ENCODE measurements around the gene SLC25A26.

The SLC25A26 gene

DNA sequence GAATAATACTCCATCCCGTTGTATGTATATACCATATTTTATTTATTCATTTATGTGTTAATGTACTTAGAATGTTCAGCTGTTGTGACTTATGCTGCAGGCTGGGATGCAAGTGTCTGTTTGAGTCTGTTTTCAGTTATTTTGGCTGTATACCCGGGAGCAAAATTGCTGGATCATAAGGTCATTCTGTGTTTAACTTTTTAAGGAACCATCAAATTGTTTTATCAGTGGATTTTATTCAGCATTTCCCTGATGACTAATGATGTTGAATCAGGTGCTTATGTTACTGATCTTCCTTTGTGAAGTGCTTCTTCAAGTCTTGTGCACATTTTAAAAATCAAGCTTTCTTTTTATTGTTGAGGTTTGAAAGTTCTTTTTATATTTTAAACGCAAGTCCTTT lies 118.1 kb downstream of the SLC25A26 start:
- no peak for DNase-seq

DNA sequence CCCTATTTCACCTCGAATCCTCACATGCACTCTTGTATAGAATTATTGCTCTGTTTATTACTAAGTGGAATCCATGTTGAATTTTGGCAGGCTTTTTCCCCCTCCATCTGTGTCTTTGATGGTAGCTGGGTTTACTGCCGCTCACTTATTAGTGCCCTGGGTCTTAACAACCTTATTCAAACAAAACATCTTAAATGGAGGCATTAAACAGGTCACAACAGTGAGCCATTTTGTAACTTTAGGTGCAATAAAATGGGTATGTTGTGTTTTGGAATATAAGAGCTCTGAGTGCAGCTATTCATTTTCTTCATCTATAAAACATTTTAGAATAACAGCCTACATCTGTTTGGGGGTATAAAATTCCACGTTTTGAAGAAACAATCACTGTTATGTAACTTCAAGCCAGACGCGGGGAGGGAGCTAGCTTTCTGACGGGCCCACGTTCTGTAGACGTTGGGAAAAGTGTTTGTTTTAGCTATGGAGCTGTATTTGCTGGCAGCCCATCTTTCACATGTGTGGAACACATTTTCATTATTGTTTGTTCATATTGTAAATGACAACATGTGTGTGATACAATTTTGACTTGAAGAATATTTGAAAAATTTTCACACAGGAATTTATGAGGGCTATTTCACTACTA lies 122.0 kb downstream of the SLC25A26 start:
- DNase-seq = no peak

DNA sequence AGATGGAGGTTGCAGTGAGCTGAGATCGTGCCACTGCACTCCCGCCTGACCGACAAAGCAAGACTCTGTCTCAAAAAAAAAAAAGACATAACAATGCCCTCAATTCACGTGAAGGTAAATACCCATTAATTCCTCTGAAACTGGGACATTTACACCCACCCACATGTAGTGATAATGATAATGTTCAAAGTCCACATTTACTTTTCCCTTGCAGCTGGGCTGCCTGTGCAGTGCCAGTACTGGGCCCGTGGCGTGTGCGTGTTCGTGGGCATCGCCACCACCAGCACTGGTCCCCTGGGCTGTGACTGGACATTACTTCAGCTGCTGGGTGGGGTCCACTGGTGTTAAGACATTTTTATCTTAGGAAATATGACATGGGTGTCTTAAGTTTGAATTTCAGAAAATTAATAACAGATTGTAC lies 123.6 kb downstream of the SLC25A26 start:
- DNase-seq = no peak

DNA sequence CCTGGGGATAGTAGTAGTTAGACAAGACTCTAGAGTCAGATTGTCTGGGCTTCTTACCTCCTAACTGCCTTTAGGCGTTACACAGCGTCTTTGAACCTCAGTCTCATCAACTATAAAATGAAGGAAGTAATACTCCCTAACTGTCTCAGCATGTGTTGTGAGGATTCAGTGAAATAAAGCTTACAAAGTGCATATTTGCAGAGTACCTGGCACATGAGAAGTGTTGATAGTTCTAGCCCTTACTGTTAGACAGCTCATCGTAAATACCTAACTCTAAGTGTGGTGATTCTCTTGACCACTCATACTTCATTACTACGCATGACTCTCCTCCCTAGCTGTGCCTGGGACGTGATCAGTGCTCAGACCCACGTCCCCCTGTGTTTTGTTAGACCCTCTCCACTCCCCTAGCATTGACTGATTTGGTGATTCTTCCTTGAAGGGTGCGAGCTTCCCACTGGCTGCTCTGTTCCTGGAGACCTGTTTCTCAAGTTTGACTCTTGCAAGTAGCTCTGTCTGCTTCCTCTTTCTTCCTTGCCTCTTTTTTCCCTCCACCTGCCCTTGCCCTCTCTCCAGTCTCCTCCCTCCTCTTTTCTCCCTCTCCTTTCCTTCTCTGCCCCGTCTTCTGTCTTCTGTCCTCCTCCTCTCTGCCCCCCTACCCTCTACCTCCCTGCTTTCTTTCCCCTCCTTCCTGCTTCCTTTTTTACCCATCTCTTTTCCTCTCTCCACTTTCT lies 124.2 kb downstream of the SLC25A26 start:
- DNase-seq = no peak

DNA sequence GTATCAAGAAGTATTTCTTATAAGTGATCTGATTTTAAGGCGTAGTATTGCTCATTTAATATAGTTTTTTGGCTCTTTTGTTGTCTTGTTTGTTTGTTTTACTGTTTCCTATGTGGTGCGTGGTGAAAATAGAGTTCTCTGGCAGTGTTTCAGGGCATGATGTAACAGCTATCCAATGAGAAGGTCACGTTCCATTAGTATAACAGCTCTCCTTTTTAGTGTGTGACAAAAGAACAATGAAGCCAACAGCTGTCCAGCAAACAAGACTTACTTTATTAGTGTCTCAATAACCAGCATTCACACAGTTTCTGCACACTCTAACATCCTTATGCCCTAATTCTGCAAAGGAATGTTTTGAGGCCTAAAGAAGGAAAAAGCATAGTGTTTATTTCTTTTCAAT lies 127.9 kb downstream of the SLC25A26 start:
- no peak for DNase-seq

DNA sequence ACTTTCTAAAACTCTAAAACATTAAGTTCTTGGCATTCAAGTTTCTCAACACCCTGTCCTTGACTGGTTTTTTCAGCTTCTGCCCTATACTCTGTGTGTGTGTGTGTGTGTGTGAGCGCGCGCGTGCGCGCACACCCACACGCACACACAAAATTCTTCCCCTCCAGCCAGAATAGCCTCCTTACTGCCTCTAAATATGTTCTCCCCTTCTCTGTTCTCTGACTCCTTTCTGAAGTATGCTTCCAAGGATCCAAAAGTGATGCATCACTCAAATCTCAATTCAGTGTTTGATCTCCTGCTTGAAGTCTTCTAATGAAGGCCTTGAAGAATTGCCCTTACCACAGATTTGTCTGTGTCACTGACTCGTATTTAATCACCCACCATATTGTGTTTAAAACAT lies 129.8 kb downstream of the SLC25A26 start:
- no peak for DNase-seq

DNA sequence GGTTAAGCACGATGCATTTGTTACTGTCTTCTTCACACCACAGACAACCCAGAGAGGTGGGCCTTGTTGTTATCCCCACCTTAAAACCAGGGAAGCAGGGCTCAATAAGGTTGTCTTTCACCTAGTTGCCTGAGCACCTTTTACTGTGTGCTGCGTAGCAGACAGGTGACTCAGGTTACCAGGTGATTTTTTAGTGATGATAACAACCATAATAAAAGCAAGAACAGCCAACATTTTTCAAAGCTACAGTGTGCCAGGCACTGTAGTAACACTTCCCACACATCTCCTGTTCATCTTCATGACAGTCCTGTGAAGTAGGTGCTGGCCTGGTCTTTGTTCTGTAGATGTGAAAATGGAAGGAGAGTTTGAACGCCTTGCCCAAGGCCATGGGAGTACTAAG lies 132.2 kb downstream of the SLC25A26 start:
- no peak for DNase-seq

DNA sequence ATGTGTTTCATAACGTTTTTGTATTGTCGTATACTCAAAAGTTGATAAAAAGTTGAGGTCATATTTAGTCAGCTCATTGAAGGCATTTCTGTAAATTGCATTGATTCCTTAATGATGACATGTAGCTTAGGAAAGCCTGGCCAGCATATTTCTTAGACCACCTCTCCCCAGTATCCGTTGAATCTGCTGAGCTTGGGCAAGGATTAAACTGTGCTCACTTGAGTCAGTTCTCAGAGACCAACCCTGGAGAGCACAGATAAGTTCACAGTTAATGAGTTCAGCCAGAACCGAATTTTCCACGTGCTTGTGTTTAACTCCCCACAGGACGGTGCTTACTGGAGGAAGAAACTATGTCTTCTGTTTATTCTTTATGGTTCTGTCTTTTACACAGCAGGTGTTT lies 132.7 kb downstream of the SLC25A26 start:
- no peak for DNase-seq

DNA sequence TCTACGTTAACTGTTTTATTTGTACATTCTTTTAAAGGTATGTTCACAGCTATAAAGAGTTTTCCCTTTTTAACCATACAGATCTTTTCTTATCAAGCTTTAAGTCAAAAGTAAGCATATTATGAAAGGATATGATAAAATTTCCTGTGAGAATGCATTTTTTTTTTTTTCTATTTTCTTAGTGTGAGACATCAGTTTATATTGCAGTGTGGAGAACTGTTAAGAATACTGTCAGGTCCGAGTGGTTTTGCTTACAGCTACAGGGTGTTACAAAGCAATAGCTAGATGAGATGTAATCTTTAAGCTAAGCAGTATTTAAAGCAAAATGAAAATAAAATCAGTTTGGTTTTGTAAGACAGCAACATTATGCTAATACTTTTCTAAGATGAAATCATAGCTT lies 133.2 kb downstream of the SLC25A26 start:
- DNase-seq = peak; percentile 27

DNA sequence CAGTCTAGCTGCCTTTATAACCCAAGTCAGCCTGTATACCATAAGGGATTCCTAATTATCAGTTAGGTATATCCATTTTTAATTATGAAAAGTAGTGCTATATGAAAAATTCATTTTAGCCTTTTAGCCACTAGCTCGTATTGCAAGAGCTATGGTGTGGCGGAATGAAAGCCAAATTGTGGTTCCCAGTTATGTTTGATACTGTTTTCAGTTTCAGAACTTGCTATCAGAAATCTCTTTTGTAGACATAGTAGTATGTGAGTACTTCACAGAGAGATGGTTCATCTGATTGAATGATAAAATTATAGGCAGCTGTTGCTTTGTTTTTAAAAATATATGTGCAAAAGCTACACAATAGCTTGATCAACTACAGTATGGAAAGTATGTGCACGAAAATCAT lies 134.6 kb downstream of the SLC25A26 start:
- no peak for DNase-seq

DNA sequence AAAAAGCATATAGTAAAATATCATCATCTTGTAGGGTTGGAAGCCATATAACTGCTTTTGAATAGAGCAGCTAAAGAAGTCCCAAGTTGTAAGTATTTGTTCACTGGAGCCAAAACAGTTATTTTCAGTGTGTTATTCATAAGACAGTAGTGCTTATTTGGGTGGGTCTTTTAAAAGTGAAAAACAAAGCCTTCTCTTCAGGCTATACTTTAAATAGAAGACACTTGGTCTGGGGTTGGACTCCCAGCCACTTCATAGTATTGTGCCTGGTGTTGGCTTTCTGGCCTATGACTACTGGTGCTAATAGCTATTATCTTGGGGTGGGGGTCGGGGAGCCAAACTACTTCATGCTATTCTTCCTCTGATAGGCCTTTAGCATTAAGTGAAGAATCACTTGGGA lies 135.2 kb downstream of the SLC25A26 start:
- no peak for DNase-seq

DNA sequence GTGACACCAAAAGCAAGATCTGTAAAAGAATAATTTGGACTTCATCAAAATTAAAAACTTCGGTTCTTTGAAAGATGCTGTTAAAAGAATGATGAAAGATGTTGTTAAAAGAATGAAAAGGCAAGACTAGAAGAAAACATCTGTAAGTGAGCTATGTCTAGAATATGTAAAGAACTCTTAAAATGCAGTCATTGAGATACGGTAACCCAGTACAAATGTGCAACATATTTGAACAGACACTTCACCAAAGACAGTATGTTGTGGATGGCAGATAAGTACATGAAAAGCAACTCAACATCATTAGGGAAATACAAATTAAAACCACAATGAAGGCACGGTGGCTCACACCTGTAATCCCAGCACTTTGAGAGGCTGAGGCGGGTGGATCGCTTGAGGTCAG lies 140.6 kb downstream of the SLC25A26 start:
- no peak for DNase-seq

DNA sequence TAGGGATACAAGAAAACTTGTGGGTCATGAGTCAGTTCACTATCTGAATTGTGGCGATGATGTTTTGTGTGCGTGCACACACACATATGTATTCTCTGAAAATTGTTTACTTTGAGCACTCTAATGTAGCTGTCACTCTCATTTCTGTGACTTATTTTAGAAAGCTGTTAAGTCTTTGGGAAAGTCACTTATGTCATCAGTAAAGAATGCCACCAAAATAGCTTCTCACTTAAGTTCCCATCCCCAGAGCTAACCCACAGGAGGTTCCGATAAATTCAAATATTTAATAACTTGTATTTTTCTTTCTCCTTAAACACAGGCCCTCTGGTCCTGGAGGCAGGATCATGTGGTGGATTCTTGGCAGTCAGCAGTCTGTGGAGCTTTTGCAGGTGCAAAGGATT lies 141.7 kb downstream of the SLC25A26 start:
- DNase-seq = no peak

DNA sequence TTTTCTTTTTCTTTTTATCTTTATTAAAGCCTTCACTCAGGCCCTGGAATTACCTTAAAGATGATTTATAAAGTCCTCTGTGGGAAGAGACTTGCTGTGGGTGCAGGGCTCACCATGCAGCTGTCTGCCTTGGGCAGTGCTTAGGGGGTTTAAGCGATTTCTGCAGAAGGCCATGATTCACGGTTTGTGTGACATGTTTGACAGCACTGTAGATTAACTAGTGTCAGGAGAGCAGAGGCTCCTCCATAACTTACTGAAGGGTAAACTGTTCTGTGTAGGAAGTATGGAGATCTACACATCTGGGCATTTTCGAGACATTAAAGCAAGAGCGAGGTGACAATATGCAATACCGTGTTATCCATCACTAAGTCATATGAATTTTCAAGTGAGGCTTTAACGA lies 142.3 kb downstream of the SLC25A26 start:
- no peak for DNase-seq

DNA sequence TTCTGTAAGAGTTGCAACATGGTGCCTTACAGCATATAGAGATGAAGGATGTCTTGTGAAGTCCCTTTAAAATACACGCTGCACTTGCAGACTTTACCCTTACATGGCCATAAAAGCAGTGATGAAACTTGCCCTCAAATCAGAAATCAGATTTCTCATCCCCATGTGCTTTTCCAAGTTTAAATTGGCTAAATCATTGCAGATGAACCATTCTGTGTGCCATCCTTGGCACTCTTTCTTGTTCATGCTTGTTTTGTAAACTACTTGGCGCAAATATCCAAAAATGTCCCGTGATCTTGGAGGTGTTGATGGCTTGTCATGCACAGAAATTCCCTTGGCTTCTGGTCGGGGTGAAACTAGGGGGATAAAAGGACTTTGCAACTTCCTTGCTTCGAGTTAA lies 144.3 kb downstream of the SLC25A26 start:
- no peak for DNase-seq

DNA sequence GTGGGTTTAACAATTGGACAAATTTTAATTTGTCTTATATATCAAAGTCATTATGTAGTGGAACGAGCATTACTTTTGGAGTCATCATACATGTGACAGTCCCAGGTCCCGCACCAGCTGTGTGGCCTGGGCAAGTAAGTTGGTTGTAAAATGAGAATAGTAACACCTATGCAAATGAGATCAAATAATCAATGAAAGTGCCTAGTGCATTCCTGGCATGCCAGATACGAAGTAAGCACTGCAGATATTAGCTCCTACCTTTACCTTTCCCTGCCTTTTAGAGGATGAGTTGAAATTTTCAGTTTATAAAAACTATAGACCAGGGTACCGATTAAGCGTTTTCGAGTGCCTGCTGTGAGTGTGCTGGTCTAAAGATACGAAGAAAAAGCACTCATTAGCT lies 145.9 kb downstream of the SLC25A26 start:
- no peak for DNase-seq

DNA sequence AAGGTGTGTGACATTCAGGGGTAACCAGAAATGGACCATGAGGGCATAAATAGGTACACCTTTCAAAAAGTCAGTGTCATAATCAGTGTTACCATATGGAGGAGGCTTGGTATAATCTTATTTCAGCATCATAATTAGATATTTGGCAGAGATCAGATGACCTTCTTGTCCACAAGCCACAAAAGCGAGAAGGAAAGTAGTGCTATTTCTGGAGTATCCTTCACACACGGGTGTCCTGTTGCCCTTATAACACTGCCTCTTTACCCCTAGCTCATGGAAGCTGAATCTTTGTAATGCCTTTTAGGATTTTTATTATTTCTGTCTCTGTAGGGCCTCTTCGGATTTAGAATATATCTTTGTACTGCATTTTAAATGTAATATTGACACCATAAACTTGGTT lies 147.2 kb downstream of the SLC25A26 start:
- no peak for DNase-seq

DNA sequence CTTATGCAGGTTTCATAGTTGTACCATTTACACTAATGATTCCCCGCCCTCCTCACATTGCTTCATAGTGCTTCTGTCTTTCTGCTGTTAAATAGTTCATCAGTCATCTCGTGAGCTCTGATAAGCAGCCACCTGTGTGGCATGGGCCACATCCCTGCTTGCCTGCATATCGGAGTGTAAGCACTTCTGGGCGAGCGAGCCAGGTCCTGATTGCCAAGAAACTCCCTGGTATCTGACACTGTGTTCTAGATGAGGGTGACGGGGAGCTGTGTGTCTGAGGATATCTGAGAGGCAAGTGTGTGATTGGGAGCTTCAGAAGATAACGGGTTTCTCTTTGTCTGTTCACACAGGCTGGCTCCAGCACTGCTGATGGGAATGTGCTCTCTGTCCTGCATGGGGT lies 149.4 kb downstream of the SLC25A26 start:
- DNase-seq = no peak

DNA sequence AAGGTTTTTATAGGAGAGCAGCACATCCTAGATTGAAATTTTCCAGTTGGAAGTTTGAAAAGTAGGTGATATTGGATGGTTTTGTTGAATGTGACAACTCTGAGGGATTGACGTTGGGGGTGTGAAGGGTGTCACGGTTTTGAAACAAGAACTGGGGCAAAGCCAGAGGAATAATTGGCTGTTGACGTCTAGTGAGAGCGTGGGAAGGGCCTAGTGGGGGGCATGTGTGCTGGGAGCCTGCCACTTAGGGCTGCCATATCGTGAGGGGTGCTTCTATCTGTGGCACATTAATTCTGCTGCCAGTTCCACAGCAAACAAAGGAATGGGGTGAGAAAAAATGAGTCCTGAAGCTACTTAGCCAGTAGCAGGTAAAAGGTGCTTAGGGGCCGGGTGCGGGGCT lies 150.6 kb downstream of the SLC25A26 start:
- no peak for DNase-seq

DNA sequence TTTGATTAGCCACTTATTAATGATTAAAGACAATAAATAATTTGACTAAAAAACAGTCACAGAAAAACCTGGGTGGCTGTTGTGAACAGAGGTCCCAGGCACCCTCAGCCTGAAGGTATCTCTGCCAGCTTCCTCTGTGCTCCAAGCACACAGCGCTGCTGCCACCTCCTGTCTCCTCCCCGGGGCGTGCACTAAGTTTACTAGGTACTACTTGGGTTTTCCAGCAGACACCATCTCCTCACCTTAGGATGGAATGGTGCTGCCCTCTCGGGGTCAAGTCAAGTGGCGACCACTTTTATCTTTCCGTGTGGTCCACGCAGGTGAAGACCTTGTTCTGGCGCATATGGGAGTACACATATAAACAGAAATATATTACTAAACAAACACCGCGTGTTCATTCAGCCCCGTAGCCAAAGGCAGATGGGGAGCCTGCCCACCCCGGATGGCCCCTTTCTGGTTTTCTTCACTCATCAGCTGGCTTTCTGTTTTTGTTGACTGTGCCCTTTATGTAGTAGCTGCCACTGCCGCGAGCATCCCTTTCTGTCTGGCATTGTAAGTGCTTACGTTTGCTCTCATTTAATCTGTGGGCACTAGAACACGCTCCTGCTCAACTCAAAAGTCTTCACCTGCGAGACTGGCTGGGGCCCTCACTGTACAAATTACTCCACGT lies 152.0 kb downstream of the SLC25A26 start:
- DNase-seq = peak; percentile 68

DNA sequence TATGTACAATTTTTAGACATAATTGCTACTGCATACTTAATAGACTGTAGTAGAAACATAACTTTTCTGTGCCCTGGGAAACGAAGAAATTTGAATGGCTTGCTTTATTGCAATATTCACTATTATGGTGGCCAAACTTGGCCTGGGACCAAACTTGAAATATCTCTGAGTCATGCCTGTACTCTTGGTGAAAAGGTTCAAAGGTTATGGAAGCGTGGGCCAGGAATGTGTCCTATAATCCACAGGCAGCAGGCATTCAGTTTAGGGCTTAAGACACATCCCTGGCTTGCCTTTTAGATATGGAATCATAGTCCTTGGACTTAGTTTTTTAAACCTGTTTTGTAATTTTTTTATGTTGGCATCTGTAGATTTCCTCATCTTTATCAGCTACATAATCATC lies 155.8 kb downstream of the SLC25A26 start:
- no peak for DNase-seq

DNA sequence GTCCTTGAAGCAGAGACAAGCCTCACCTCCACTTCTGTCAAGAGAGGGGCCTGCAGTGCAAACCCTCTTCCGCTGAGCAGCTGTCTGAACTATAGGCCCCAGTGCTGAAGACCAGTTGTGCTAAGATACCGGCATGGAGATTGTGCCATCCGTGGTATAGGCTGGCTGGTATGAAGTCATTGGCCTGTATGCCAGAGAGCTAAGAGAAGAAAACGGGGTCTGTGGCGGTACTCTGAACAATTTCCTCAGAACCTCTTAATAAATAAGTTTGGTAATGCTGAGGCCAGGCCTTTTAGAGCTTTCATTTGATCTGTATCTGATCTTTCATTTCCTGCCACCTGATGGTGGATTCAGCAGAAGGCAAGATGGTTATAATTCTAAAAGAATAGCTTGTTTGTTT lies 157.0 kb downstream of the SLC25A26 start:
- peak; percentile 45 for DNase-seq

DNA sequence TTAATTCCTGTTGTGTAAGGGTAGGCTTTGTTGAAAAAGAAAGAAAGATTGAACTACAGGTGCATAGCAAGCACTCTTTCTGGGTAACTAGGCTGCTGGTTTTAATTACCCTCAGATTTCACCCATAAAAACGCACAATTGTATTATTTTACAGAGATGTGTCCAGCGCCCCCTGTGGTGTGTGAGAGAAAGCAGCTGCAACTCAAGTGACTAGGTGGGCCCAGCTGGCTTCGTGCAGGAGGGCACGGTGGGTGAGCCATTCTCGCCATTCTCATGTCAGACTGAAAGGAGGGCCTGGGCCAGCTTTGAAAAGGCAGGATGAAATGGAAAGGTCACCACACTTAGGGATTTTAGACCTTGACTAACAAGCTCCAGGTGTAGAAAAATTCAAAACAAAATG lies 157.5 kb downstream of the SLC25A26 start:
- peak; percentile 60 for DNase-seq

DNA sequence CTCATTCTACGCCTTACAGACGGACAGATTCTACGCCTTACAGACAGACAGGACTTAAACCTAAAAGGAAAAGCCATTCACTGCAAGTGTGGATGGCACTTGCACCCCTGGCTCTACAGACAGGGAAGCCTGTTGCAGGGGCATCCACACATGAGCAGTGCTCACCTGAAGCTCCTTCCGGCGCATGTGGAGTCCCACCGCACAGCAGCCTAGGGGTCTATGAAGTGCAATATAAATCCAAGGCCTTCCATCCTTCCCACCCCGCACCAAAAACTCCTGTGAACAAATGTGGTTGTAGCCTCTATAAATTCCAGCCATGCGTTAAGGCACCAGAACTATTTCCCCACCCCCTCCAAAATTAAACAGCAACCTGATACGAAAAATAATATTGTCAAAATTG lies 158.8 kb downstream of the SLC25A26 start:
- no peak for DNase-seq
